Renal cortex interstitium (tissue), 3 donors: Measurements from ENCODE around the gene TTYH1. TPM values are rescaled to one million over a fixed set of nuclear protein-coding genes. Genes with fewer than 3 reads are reported as not detected.

Source experiments
- polyA plus RNA-seq, 3 donors: library from polyadenylated mRNA; unstranded; fragments of 120-200 nt; gene quantifications; one replicate each; pipeline ENCODE4 v1.2.1, GENCODE V29; 2013; ENCODE audit not compliant: insufficient read length in 3 of 3

Gene TTYH1
- polyA plus RNA-seq, 3 donors: 7.7 to 13.5 (median 8.0) TPM

Other genes starting within 250 kb of the TTYH1 start
- 10 to 100 TPM; 20.1 to 50.0 (median 29.2) TPM for gene TMC4, start 242.3 kb upstream of the TTYH1 start, polyA plus RNA-seq
- 10 to 100 TPM; 56.8 to 85.9 (median 80.3) TPM for gene MBOAT7, start 225.9 kb upstream of the TTYH1 start, polyA plus RNA-seq
- 10 to 100 TPM; 46.2 to 63.2 (median 60.2) TPM for gene TSEN34, start 224.2 kb upstream of the TTYH1 start, polyA plus RNA-seq
- gene RPS9, start 214.6 kb upstream of the TTYH1 start, polyA plus RNA-seq: 1,000 to 10,000 TPM; 1,235 to 1,695 (median 1,501) TPM
- gene LILRB3, start 192.5 kb upstream of the TTYH1 start, polyA plus RNA-seq: 1 to 10 TPM; 1.0 to 3.8 (median 1.5) TPM
- under 1 TPM; 0.44 to 0.85 (median 0.47) TPM for gene LILRA6, start 172.7 kb upstream of the TTYH1 start, polyA plus RNA-seq
- gene LILRB5, start 158.2 kb upstream of the TTYH1 start, polyA plus RNA-seq: 1 to 10 TPM; 1.4 to 3.7 (median 2.3) TPM
- gene LILRB2, start 134.4 kb upstream of the TTYH1 start, polyA plus RNA-seq: 1 to 10 TPM in 2 of 3 donors, under 1 TPM in 1; 0.84 to 2.8 (median 1.7) TPM
- 1 to 10 TPM in 1 of 3 donors, under 1 TPM in 2; 0.42 to 1.7 (median 0.70) TPM for gene LILRA5, start 102.3 kb upstream of the TTYH1 start, polyA plus RNA-seq
- gene LILRA4, start 76.3 kb upstream of the TTYH1 start, polyA plus RNA-seq: under 1 TPM in 1 of 3 donors, not detected in 2; 0.11 TPM
- gene LAIR1, start 50.5 kb upstream of the TTYH1 start, polyA plus RNA-seq: 1 to 10 TPM; 3.3 to 5.9 (median 5.3) TPM
- 100 to 1,000 TPM; 119 to 275 (median 153) TPM for gene LENG8, start 33.7 kb downstream of the TTYH1 start, polyA plus RNA-seq
- gene LENG9, start 48.3 kb downstream of the TTYH1 start, polyA plus RNA-seq: 1 to 10 TPM; 1.6 to 3.3 (median 1.8) TPM
- gene CDC42EP5, start 57.8 kb downstream of the TTYH1 start, polyA plus RNA-seq: 10 to 100 TPM; 18.7 to 44.1 (median 37.1) TPM
- not detected for gene LAIR2, start 87.4 kb downstream of the TTYH1 start, polyA plus RNA-seq
- 1 to 10 TPM; 1.1 to 1.4 (median 1.2) TPM for gene LILRA2, start 158.3 kb downstream of the TTYH1 start, polyA plus RNA-seq
- gene LILRA1, start 178.2 kb downstream of the TTYH1 start, polyA plus RNA-seq: under 1 TPM; 0.26 to 0.43 (median 0.42) TPM
- 1 to 10 TPM in 2 of 3 donors, under 1 TPM in 1; 0.73 to 1.6 (median 1.0) TPM for gene LILRB1, start 215.0 kb downstream of the TTYH1 start, polyA plus RNA-seq
- 1 to 10 TPM in 1 of 3 donors, under 1 TPM in 2; 0.61 to 1.7 (median 0.95) TPM for gene LILRB4, start 247.5 kb downstream of the TTYH1 start, polyA plus RNA-seq